GM23248 (cell line): Measurements from ENCODE around the gene HRCT1.

Experiments
- EZH2 ChIP-seq: fragments of 200-600 bp; sonication (generic); IDR thresholded peaks from 2 replicates; pipeline ENCODE4 v1.6.1; 2018; ENCODE audit warnings: antibody characterized with exemption, mild to moderate bottlenecking; ENCODE audit not compliant: insufficient read depth, poor library complexity, severe bottlenecking
- EZH2phosphoT487 ChIP-seq: fragments of 200-600 bp; sonication (generic); IDR thresholded peaks from 2 replicates; pipeline ENCODE4 v1.6.1; 2018; ENCODE audit warnings: antibody characterized with exemption, moderate library complexity, mild to moderate bottlenecking, low read depth; ENCODE audit not compliant: insufficient read depth

- TF ChIP-seq EZH2, result no peak
- TF ChIP-seq EZH2phosphoT487, result no peak
These were observed 7.0 kb upstream of the HRCT1 start for GRCh38 chr9:35899021-35899420.
